ENCODE results near the gene ENKD1. TPM values are rescaled to one million over a fixed set of nuclear protein-coding genes. Genes with fewer than 3 reads are reported as not detected.
A peak's percentile ranks its signal among the peaks of the same experiment; 100 is the strongest.

ENKD1 gene
- total RNA-seq, 1 donor from 2014 or later, result 19.4 TPM

DNA sequence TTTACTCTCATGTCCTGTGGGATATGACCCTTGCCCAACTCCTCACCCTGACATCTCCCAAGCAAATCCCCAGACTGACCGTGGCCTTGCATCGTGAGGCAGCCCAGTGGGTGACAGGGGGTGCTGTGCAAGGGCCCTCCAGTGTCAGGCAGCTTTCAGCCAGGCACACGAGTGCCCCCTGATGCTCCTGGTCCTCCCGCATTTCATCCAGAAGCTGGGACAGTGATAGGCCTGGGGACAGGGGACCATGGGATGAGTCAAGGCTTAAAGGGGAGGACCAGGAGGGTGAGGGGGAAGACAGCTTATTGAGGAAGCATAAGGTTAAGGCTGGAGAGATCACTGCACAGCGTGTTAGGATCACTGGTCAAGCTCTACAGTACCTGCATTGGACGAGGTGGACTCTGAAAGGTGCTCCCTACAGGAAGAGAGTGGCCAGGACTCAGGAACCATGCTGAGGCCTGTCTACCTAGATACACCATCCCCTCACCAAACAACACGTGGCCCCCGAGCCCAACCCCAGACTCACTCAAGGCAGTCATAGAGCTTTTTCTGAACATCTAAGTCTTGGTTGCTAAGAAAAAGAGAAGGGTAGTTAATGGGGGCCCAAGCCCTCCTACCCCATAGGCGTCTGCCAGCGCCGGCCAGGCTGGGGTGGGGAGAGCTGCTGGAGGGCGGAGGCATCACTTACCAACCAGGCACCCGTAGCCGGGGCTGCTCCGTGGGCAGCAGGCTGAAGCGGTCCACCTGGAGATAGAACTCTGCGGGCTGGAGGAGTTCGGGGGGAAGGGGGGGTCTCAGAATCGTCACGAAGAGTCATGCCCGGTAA lies 7.5 kb downstream of the ENKD1 start:
- no peak for DNase-seq

DNA sequence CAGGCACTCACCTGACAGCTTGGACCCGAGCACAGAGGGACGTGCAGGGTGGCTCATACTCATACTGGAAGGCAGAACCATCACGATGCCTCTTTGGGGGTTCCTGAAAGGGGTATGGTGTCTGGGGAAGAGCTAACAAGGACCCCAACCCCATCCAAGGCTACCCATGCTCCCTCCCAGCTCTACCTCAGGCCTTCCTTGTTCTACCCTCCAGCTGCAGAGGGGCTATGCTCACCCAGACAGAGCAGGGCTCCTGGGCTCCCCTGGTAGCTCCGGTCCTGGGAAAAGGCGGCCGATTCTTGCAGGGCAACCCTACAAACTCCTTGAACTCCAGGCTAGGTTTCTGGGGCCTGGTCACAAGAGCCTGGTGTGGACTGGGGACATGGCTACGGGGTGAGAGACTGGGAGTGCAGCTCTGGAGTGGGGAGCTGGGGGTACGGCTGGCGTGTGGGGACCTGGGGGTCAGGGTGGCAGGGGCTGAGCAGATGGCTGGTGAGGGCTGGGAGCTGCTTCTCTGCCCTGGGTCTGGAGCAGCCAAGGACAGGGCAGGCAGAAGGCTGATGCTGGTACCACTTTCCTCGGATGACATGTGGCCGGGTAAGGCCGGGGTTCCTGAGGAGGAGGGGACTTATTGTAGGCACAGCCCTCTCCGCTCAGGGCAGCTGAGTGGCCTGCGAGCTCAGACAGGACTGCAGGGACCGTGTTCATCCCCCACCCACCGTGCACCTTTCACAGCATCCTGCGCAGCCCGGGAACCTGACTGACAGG lies 8.6 kb downstream of the ENKD1 start:
- ATAC-seq (no peak), DNase-seq (no peak)
- intact Hi-C loops (cut with DNase I), result no loop called here

More for the DNA sequence above, 7.5 kb downstream of the ENKD1 start:
- TF ChIP-seq, protein P1, sequence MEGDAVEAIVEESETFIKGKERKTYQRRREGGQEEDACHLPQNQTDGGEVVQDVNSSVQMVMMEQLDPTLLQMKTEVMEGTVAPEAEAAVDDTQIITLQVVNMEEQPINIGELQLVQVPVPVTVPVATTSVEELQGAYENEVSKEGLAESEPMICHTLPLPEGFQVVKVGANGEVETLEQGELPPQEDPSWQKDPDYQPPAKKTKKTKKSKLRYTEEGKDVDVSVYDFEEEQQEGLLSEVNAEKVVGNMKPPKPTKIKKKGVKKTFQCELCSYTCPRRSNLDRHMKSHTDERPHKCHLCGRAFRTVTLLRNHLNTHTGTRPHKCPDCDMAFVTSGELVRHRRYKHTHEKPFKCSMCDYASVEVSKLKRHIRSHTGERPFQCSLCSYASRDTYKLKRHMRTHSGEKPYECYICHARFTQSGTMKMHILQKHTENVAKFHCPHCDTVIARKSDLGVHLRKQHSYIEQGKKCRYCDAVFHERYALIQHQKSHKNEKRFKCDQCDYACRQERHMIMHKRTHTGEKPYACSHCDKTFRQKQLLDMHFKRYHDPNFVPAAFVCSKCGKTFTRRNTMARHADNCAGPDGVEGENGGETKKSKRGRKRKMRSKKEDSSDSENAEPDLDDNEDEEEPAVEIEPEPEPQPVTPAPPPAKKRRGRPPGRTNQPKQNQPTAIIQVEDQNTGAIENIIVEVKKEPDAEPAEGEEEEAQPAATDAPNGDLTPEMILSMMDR (IDR thresholded peaks at IDR 0.05), result no peak
- intact Hi-C loops (cut with DNase I), result no loop called here
- peaks cover 34% of the 10 kb centered on the region for H3K36me3 ChIP-seq
- peaks cover 20% of the 10 kb centered on the region for H3K4me1 ChIP-seq
- peak overlapping the region; percentile 94 for H3K27ac ChIP-seq
- no peak for ATAC-seq
- peaks cover 11% of the 10 kb centered on the region for H3K27me3 ChIP-seq (ENCODE audit: low read depth)
- no peaks in the 10 kb centered on the region for H3K9me3 ChIP-seq
- peak overlapping the region; percentile 92 for H3K4me3 ChIP-seq

DNA sequence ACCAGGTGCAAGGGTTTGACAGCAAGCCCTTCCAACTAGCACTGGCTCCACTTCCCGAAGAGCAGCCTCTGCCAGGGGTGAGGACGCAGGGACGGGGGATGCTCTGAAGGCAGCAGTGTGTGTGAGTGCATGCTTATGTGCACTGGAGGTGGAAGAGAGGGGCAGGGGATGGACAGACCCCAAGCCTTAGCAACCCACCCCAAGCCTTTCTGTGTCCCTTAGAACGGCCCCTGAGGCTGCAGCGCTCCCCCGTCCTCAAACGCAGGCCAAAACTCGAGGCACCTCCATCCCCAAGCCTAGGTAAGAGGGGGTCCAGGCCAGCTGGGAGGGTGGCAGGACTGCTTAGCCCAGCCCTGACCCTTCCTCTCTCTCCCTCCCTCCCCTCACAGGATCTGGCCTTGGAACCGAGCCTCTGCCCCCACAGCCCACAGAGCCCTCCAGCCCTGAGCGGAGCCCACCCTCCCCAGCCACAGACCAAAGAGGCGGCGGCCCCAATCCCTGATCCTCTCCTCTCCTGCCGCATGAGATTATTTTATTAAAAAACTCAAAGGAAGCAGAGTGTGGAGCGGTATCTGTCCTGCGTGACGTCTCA lies 9.4 kb downstream of the ENKD1 start:
- ATAC-seq (no peak), DNase-seq (no peak)

More for the DNA sequence above, 8.6 kb downstream of the ENKD1 start:
- H3K27ac ChIP-seq, result no peak overlapping the region
- TF ChIP-seq, protein P1 (IDR thresholded peaks at IDR 0.05), result no peak
- peaks cover 20% of the 10 kb centered on the region for H3K27me3 ChIP-seq (ENCODE audit: low read depth)
- no peaks in the 10 kb centered on the region for H3K9me3 ChIP-seq
- peaks cover 24% of the 10 kb centered on the region for H3K36me3 ChIP-seq
- peaks cover 27% of the 10 kb centered on the region for H3K4me1 ChIP-seq
- no peak overlapping the region for H3K4me3 ChIP-seq

DNA sequence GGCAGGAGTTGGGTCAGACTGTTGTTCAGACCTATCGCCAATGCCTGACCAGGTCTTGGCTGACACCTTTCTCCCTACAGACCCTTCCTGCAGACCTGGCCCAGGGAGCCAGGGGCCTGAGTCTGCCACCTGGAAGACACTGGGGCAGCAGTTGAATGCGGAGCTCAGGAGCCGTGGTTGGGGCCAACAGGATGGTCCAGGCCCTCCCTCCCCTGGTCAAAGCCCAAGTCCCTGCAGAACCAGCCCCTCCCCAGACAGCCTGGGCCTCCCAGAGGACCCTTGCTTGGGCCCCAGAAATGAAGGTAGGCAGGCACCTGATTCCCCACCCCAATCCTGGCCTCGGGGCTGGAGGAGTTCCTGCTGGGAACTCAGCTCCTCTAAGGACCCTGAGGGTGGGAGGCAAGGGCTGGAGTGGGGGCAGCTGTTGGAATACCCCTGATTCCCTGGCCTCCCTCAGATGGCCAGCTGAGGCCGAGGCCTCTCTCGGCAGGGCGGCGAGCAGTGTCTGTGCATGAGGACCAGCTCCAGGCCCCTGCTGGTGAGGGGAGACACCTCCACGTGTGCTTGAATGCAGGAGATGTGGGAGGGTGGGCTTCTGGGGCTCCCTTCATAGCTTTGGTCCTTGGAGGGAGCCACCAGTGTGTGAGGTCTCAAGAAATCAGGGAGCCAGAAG lies 10.1 kb downstream of the ENKD1 start:
- TF ChIP-seq, protein P1 (IDR thresholded peaks at IDR 0.05), result no peak
- Histone ChIP-seq H3K27me3 (ENCODE audit: low read depth) (peaks cover 28% of the 10 kb centered on the region), H3K4me3 (no peak overlapping the region), H3K27ac (no peak overlapping the region), H3K9me3 (no peaks in the 10 kb centered on the region), H3K36me3 (peaks cover 17% of the 10 kb centered on the region), H3K4me1 (peaks cover 26% of the 10 kb centered on the region)
- DNase-seq, result no peak
- no peak for ATAC-seq
- intact Hi-C loops (cut with DNase I), result no loop called here

More for the DNA sequence above, 9.4 kb downstream of the ENKD1 start:
- no peak overlapping the region for H3K27ac ChIP-seq
- H3K9me3 ChIP-seq, result no peaks in the 10 kb centered on the region
- TF ChIP-seq, protein P1 (IDR thresholded peaks at IDR 0.05), result no peak
- intact Hi-C loops (cut with DNase I), result no loop called here
- H3K4me1 ChIP-seq, result peaks cover 27% of the 10 kb centered on the region
- H3K27me3 ChIP-seq (ENCODE audit: low read depth), result peaks cover 21% of the 10 kb centered on the region
- no peak overlapping the region for H3K4me3 ChIP-seq
- peaks cover 17% of the 10 kb centered on the region for H3K36me3 ChIP-seq

DNA sequence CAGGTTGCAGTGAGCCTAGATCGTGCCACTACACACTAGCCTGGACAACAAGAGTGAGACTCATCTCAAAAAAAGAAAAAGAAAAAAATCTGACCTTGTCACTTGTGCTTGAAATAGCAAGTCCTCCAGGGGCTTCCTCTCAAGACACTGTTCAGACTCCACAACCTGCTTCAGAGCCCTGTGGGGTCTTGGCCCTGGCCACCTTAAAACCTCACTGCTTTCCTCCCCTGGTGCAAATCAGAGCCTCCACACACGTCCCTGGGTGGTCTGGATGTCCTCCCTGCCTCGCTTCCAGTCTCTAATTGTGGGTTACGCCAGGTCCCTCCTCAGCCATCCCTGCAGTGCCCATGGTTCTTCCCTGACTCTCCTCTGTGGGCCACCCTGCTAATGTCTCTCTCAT lies 11.2 kb downstream of the ENKD1 start:
- Histone ChIP-seq H3K4me3 (no peak overlapping the region), H3K27me3 (ENCODE audit: low read depth) (peaks cover 36% of the 10 kb centered on the region), H3K4me1 (peaks cover 19% of the 10 kb centered on the region), H3K36me3 (peaks cover 17% of the 10 kb centered on the region), H3K9me3 (no peaks in the 10 kb centered on the region), H3K27ac (no peak overlapping the region)
- TF ChIP-seq, protein P1 (IDR thresholded peaks at IDR 0.05), result no peak
- intact Hi-C loops (cut with DNase I), result no loop called here
- no peak for ATAC-seq
- no peak for DNase-seq
